H1 (cell line): ENCODE results near the gene GNG4.

Experiments used
- CTCF ChIP-seq, 3 experiments: IDR thresholded peaks; 1 replicate in 2 of 3; 2 replicates in 1 of 3; pipeline versions ENCODE4 v1.5.1 to v1.6.1; 2011; ENCODE audit warnings: low read length in 3 of 3, mild to moderate bottlenecking in 3 of 3, inconsistent platforms in 2 of 3, low read depth in 1 of 3, moderate library complexity in 1 of 3; ENCODE audit not compliant: insufficient read depth in 1 of 3; ENCODE audit errors: control extremely low read depth in 1 of 3
- EZH2 ChIP-seq: fragments of 200-600 bp; sonication (generic); IDR thresholded peaks from 2 replicates; pipeline ENCODE4 v1.7.1; 2012; ENCODE audit warnings: low read depth, mild to moderate bottlenecking, moderate library complexity, low read length, inconsistent platforms; ENCODE audit not compliant: severe bottlenecking
- GTF2F1 ChIP-seq: IDR thresholded peaks from 2 replicates; pipeline ENCODE4 v1.6.1; 2012; ENCODE audit warnings: low read depth, low read length, improper control_type of control experiment, borderline replicate concordance
- HDAC6 ChIP-seq: IDR thresholded peaks from one replicate; pipeline ENCODE4 v1.7.1; 2012; ENCODE audit warnings: low read depth, mild to moderate bottlenecking, inconsistent platforms, low read length, moderate library complexity
- MAX ChIP-seq: IDR thresholded peaks from 2 replicates; pipeline ENCODE4 v1.6.1; 2012; ENCODE audit warnings: inconsistent platforms
- NRF1 ChIP-seq: IDR thresholded peaks from 2 replicates; pipeline ENCODE4 v1.6.1; 2011; ENCODE audit warnings: mild to moderate bottlenecking, low read depth, low read length, improper control_type of control experiment
- PHF8 ChIP-seq: fragments of 200-600 bp; sonication (generic); conservative IDR thresholded peaks from 2 replicates; pipeline ENCODE4 v1.7.1; 2012; ENCODE audit warnings: low read depth, mild to moderate bottlenecking, inconsistent platforms, low read length, moderate library complexity
- POLR2A ChIP-seq, 2 experiments: IDR thresholded peaks; 1 replicate in 1 of 2; 2 replicates in 1 of 2; pipeline ENCODE4 v1.6.1; 2011; ENCODE audit warnings: low read depth in 2 of 2, low read length in 2 of 2, mild to moderate bottlenecking in 2 of 2; ENCODE audit errors: control extremely low read depth in 1 of 2
- POLR2AphosphoS5 ChIP-seq: IDR thresholded peaks from 2 replicates; pipeline ENCODE4 v1.6.1; 2011; ENCODE audit warnings: low read depth, low read length
- SRF ChIP-seq: IDR thresholded peaks from 2 replicates; pipeline ENCODE4 v1.6.1; 2011; ENCODE audit warnings: mild to moderate bottlenecking, low read depth, low read length, moderate library complexity
- TAF1 ChIP-seq: IDR thresholded peaks from 2 replicates; pipeline ENCODE4 v1.6.1; 2011; ENCODE audit warnings: mild to moderate bottlenecking, low read depth, low read length
- TAF7 ChIP-seq: optimal IDR thresholded peaks from 2 replicates; pipeline ENCODE3; 2011; ENCODE audit warnings: low read depth, mild to moderate bottlenecking, inconsistent platforms, low read length, moderate library complexity, borderline replicate concordance
- USF2 ChIP-seq: IDR thresholded peaks from 2 replicates; pipeline ENCODE4 v1.6.1; 2011; ENCODE audit warnings: low read length, improper control_type of control experiment
- ZNF274 ChIP-seq: IDR thresholded peaks from 2 replicates; pipeline ENCODE4 v1.7.0; 2012; ENCODE audit warnings: low read length, borderline replicate concordance; ENCODE audit errors: extremely low read depth

GRCh38 chr1:235657747-235658526, 8.4 kb upstream of the GNG4 start:
- TF ChIP-seq NRF1, result no peak
- no peak for TF ChIP-seq USF2
- no peak for TF ChIP-seq POLR2AphosphoS5
- no peak for TF ChIP-seq PHF8
- TF ChIP-seq ZNF274, result no peak
- TF ChIP-seq CTCF (IDR thresholded peaks at IDR 0.05; ENCODE audit: control extremely low read depth in 1 of 3, insufficient read depth in 1 of 3, low read depth in 1 of 3, low read length in 3 of 3), result no peak
- no peak for TF ChIP-seq EZH2
- no peak for TF ChIP-seq GTF2F1
- no peak for TF ChIP-seq MAX
- no peak for TF ChIP-seq HDAC6
- no peak for TF ChIP-seq POLR2A (IDR thresholded peaks at IDR 0.05; ENCODE audit: control extremely low read depth in 1 of 2, low read depth in 2 of 2, low read length in 2 of 2)
- TF ChIP-seq TAF7, result no peak
- no peak for TF ChIP-seq TAF1
- no peak for TF ChIP-seq SRF
